GM23338 (cell line): ENCODE results near the gene ARID1B. TPM values are rescaled to one million over a fixed set of nuclear protein-coding genes. Genes with fewer than 3 reads are reported as not detected.

ENCODE experiments used
- ATAC-seq: fragments of 200-7000 bp; cut with Tn5 transposase; 3 replicates; pipeline ENCODE4 v1.9.1; 2020
- DNase-seq: peaks from one replicate; pipeline ENCODE4 v3.0.0-alpha.2; 2015; ENCODE audit warnings: low spot score
- H2AFZ ChIP-seq: fragments of 200-600 bp; sonication (generic); 2 replicates; pipeline ENCODE4 v1.8.0; 2016; ENCODE audit warnings: antibody characterized with exemption, mild to moderate bottlenecking, moderate library complexity
- H3F3A ChIP-seq: fragments of 200-600 bp; sonication (generic); replicated peaks from 2 replicates; pipeline ENCODE4 v1.8.0; 2017; ENCODE audit warnings: antibody characterized with exemption, mixed run types, low read depth
- H3K27ac ChIP-seq: fragments of 200-600 bp; sonication (generic); 2 replicates; pipeline ENCODE4 v1.6.1; 2016; ENCODE audit warnings: low read depth
- H3K27me3 ChIP-seq: fragments of 200-600 bp; sonication (generic); 2 replicates; pipeline ENCODE4 v1.8.0; 2016; ENCODE audit warnings: mild to moderate bottlenecking, mixed run types, moderate library complexity; ENCODE audit not compliant: insufficient read depth
- H3K36me3 ChIP-seq: fragments of 200-600 bp; sonication (generic); 2 replicates; pipeline ENCODE4 v1.8.0; 2016; ENCODE audit warnings: mild to moderate bottlenecking; ENCODE audit not compliant: insufficient read depth
- H3K4me1 ChIP-seq: fragments of 200-600 bp; sonication (generic); 2 replicates; pipeline ENCODE4 v1.8.0; 2016; ENCODE audit warnings: mild to moderate bottlenecking, moderate library complexity; ENCODE audit not compliant: insufficient read depth
- H3K4me2 ChIP-seq: fragments of 200-600 bp; sonication (generic); 2 replicates; pipeline ENCODE4 v1.7.1; 2017; ENCODE audit warnings: mixed run types
- H3K4me3 ChIP-seq: fragments of 200-600 bp; sonication (generic); 2 replicates; pipeline ENCODE4 v1.6.1; 2016; ENCODE audit warnings: mixed run types
- H3K79me2 ChIP-seq: fragments of 200-600 bp; sonication (generic); replicated peaks from 2 replicates; pipeline ENCODE4 v1.8.0; 2017; ENCODE audit warnings: mild to moderate bottlenecking; ENCODE audit not compliant: insufficient read depth
- H3K9me2 ChIP-seq: fragments of 200-600 bp; sonication (generic); 2 replicates; pipeline ENCODE4 v1.8.0; 2017; ENCODE audit not compliant: insufficient read depth
- H4K20me1 ChIP-seq: fragments of 200-600 bp; sonication (generic); replicated peaks from 2 replicates; pipeline ENCODE4 v1.8.0; 2017; ENCODE audit warnings: mild to moderate bottlenecking; ENCODE audit not compliant: insufficient read depth
- H3K27ac Mint-ChIP-seq: 2 replicates; pipeline ENCODE4 v1.8.0; 2020; ENCODE audit warnings: inconsistent platforms, mild to moderate bottlenecking, moderate library complexity, mixed read lengths
- H3K27me3 Mint-ChIP-seq: 3 replicates; pipeline ENCODE4 v1.8.0; 2022; ENCODE audit warnings: low read depth, mild to moderate bottlenecking, moderate library complexity, mixed read lengths, inconsistent platforms; ENCODE audit not compliant: insufficient read depth, poor library complexity
- H3K36me3 Mint-ChIP-seq: 3 replicates; pipeline ENCODE4 v1.8.0; 2021; ENCODE audit warnings: low read depth, mild to moderate bottlenecking, inconsistent platforms, moderate library complexity, mixed read lengths
- H3K4me1 Mint-ChIP-seq: 3 replicates; pipeline ENCODE4 v1.8.0; 2020; ENCODE audit warnings: mild to moderate bottlenecking, inconsistent platforms, mixed read lengths
- H3K4me3 Mint-ChIP-seq: 3 replicates; pipeline ENCODE4 v1.8.0; 2021; ENCODE audit warnings: moderate library complexity, mild to moderate bottlenecking, inconsistent platforms, mixed read lengths
- H3K9me3 Mint-ChIP-seq: 3 replicates; pipeline ENCODE4 v1.8.0; 2020; ENCODE audit warnings: moderate library complexity, mild to moderate bottlenecking, inconsistent platforms, mixed read lengths
- CREB1 ChIP-seq: fragments of 250-450 bp; sonication (Bioruptor Pico); IDR thresholded peaks from 2 replicates; pipeline ENCODE4 v1.5.0; 2020; ENCODE audit warnings: low read depth, mild to moderate bottlenecking, moderate library complexity
- ETS1 ChIP-seq: IDR thresholded peaks from 2 replicates; pipeline ENCODE4 v1.6.1; 2016; ENCODE audit warnings: antibody characterized with exemption
- EZH2 ChIP-seq: fragments of 200-600 bp; sonication (generic); IDR thresholded peaks from one replicate; pipeline ENCODE4 v1.8.0; 2017; ENCODE audit warnings: antibody characterized with exemption, mild to moderate bottlenecking, low read depth; ENCODE audit not compliant: unreplicated experiment
- EZH2phosphoT487 ChIP-seq: fragments of 200-600 bp; sonication (generic); IDR thresholded peaks from one replicate; pipeline ENCODE4 v1.8.1; 2018; ENCODE audit warnings: antibody characterized with exemption; ENCODE audit not compliant: unreplicated experiment
- JUNB ChIP-seq: IDR thresholded peaks from one replicate; pipeline ENCODE4 v1.6.1; 2016; ENCODE audit warnings: antibody characterized with exemption; ENCODE audit not compliant: unreplicated experiment
- NANOG ChIP-seq: IDR thresholded peaks from 2 replicates; pipeline ENCODE4 v1.6.1; 2016; ENCODE audit warnings: antibody characterized with exemption, borderline replicate concordance
- POLR2AphosphoS5 ChIP-seq: IDR thresholded peaks from 2 replicates; pipeline ENCODE4 v1.6.1; 2016; ENCODE audit warnings: antibody characterized with exemption, low read depth
- STAT1 ChIP-seq: IDR thresholded peaks from one replicate; pipeline ENCODE4 v1.6.1; 2016; ENCODE audit warnings: antibody characterized with exemption; ENCODE audit not compliant: unreplicated experiment
- ZNF114 ChIP-seq: fragments of 250-450 bp; sonication (Bioruptor Pico); IDR thresholded peaks from 2 replicates; pipeline ENCODE4 v1.5.0; 2020; ENCODE audit warnings: mild to moderate bottlenecking, moderate library complexity
- ZNF331 ChIP-seq: fragments of 250-450 bp; sonication (Bioruptor Pico); IDR thresholded peaks from 2 replicates; pipeline ENCODE4 v1.5.0; 2020; ENCODE audit warnings: low read depth, mild to moderate bottlenecking, moderate library complexity
- ZNF462 ChIP-seq: fragments of 250-450 bp; sonication (Bioruptor Pico); IDR thresholded peaks from 2 replicates; pipeline ENCODE4 v1.5.0; 2020; ENCODE audit warnings: mild to moderate bottlenecking, moderate library complexity
- polyA plus RNA-seq: library from polyadenylated mRNA; unstranded; fragments of >200 nt; fragmentation: Nextera tagmentation; extraction: Ambion mirVana; gene quantifications from 2 replicates; pipeline ENCODE4 v1.2.1, GENCODE V29; 2016
- total RNA-seq: library from RNA; depleted of rRNA; stranded (reverse); fragments of >200 nt; shearing (Covaris generic); gene quantifications from 2 replicates; pipeline ENCODE4 v1.2.3, GENCODE V29; 2014
- TF ChIP-seq, protein P1 (sequence below): IDR thresholded peaks from one replicate; pipeline ENCODE4 v1.6.1; 2018; ENCODE audit warnings: antibody characterized with exemption; ENCODE audit not compliant: unreplicated experiment
- TF ChIP-seq, protein P2 (sequence below), 2 experiments: fragments of 200-600 bp in 1 of 2; sonication (generic) in 1 of 2; conservative IDR thresholded peaks; 2 replicates each; pipeline versions ENCODE4 v1.5.1 to v1.6.1; 2016 to 2017; ENCODE audit warnings: antibody characterized with exemption in 2 of 2, low read depth in 2 of 2, mild to moderate bottlenecking in 2 of 2, moderate library complexity in 1 of 2

The ARID1B gene
- total and polyA plus RNA-seq, 2 experiments from 2014 or later = 59.3 to 72.2 TPM

DNA sequence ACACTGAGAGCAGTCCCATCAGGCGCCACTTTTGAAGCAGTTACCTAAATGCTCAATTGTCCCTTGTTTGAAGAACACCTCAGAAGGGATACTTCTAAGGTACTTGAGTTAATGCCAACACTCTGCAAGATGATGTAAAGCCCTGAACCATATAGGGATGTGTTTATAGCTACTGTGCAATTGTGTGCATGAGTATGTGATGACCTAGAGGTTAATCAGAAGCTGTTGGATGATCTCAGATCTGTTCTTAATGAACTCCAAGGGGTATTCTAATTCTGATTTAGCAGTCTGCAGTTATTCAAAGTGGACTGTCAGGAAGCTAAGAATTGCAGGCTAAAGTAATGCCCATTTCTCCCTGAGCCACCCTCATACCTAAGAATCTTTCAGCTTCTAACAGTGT lies 387.8 kb downstream of the ARID1B start:
- Histone ChIP-seq H3K27ac (no peak overlapping the region), H4K20me1 (peaks cover 4% of the 10 kb centered on the region; the same call in 1 of the 2 replicates), H3F3A (no peaks in the 10 kb centered on the region), H3K27me3 (no peaks in the 10 kb centered on the region), H3K4me1 (peaks cover 9% of the 10 kb centered on the region; the same call in 1 of the 2 replicates), H3K79me2 (peaks cover 5% of the 10 kb centered on the region; the same call in 1 of the 2 replicates), H3K36me3 (no peaks in the 10 kb centered on the region; the same call in 1 of the 2 replicates), H3K4me3 (no peak overlapping the region), H2AFZ (no peak overlapping the region), H3K4me2 (no peak overlapping the region), H3K9me2 (no peaks in the 10 kb centered on the region)
- no peaks in the 10 kb centered on the region for H3K9me3 Mint-ChIP-seq
- no peak overlapping the region for H3K27ac Mint-ChIP-seq
- peaks cover 18% of the 10 kb centered on the region for H3K4me1 Mint-ChIP-seq
- peaks cover 12% of the 10 kb centered on the region; the same call in 2 of the 3 replicates for H3K36me3 Mint-ChIP-seq
- no peak overlapping the region for H3K4me3 Mint-ChIP-seq
- peaks cover 3% of the 10 kb centered on the region for H3K27me3 Mint-ChIP-seq
- TF ChIP-seq, protein P1, sequence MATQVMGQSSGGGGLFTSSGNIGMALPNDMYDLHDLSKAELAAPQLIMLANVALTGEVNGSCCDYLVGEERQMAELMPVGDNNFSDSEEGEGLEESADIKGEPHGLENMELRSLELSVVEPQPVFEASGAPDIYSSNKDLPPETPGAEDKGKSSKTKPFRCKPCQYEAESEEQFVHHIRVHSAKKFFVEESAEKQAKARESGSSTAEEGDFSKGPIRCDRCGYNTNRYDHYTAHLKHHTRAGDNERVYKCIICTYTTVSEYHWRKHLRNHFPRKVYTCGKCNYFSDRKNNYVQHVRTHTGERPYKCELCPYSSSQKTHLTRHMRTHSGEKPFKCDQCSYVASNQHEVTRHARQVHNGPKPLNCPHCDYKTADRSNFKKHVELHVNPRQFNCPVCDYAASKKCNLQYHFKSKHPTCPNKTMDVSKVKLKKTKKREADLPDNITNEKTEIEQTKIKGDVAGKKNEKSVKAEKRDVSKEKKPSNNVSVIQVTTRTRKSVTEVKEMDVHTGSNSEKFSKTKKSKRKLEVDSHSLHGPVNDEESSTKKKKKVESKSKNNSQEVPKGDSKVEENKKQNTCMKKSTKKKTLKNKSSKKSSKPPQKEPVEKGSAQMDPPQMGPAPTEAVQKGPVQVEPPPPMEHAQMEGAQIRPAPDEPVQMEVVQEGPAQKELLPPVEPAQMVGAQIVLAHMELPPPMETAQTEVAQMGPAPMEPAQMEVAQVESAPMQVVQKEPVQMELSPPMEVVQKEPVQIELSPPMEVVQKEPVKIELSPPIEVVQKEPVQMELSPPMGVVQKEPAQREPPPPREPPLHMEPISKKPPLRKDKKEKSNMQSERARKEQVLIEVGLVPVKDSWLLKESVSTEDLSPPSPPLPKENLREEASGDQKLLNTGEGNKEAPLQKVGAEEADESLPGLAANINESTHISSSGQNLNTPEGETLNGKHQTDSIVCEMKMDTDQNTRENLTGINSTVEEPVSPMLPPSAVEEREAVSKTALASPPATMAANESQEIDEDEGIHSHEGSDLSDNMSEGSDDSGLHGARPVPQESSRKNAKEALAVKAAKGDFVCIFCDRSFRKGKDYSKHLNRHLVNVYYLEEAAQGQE = no peak
- no peak for TF ChIP-seq POLR2AphosphoS5
- TF ChIP-seq ZNF331 (CRISPR knock-in tag) = no peak
- TF ChIP-seq EZH2 = no peak
- no peak for TF ChIP-seq NANOG
- TF ChIP-seq ZNF462 (CRISPR knock-in tag) = no peak
- TF ChIP-seq ETS1 = no peak
- no peak for TF ChIP-seq JUNB
- TF ChIP-seq CREB1 (CRISPR knock-in tag) = no peak
- TF ChIP-seq ZNF114 (CRISPR knock-in tag) = no peak
- TF ChIP-seq, protein P2, sequence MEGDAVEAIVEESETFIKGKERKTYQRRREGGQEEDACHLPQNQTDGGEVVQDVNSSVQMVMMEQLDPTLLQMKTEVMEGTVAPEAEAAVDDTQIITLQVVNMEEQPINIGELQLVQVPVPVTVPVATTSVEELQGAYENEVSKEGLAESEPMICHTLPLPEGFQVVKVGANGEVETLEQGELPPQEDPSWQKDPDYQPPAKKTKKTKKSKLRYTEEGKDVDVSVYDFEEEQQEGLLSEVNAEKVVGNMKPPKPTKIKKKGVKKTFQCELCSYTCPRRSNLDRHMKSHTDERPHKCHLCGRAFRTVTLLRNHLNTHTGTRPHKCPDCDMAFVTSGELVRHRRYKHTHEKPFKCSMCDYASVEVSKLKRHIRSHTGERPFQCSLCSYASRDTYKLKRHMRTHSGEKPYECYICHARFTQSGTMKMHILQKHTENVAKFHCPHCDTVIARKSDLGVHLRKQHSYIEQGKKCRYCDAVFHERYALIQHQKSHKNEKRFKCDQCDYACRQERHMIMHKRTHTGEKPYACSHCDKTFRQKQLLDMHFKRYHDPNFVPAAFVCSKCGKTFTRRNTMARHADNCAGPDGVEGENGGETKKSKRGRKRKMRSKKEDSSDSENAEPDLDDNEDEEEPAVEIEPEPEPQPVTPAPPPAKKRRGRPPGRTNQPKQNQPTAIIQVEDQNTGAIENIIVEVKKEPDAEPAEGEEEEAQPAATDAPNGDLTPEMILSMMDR (conservative IDR thresholded peaks at IDR 0.05; ENCODE audit: low read depth in 2 of 2) = no peak
- no peak for TF ChIP-seq EZH2phosphoT487
- no peak for TF ChIP-seq STAT1
- DNase-seq (no peak), ATAC-seq (no peak)
